SJSA1 (cell line): ENCODE results near the gene SAYSD1. TPM values are rescaled to one million over a fixed set of nuclear protein-coding genes. Genes with fewer than 3 reads are reported as not detected.

ENCODE experiments used
- DNase-seq, 2 experiments: peaks; one replicate each; pipeline ENCODE4 v3.0.0-alpha.2; 2015 to 2020; ENCODE audit warnings: low spot score in 2 of 2, low read depth in 1 of 2
- H3K27ac ChIP-seq: fragments of 250-450 bp; sonication (Bioruptor Pico); 2 replicates; pipeline ENCODE4 v1.5.1; 2020; ENCODE audit warnings: mild to moderate bottlenecking, moderate library complexity
- H3K27me3 ChIP-seq: fragments of 250-450 bp; sonication (Bioruptor Pico); replicated peaks from 2 replicates; pipeline ENCODE4 v1.5.1; 2020; ENCODE audit warnings: mild to moderate bottlenecking, moderate library complexity
- H3K36me3 ChIP-seq: fragments of 250-450 bp; sonication (Bioruptor Pico); 2 replicates; pipeline ENCODE4 v1.5.1; 2020; ENCODE audit warnings: mild to moderate bottlenecking
- H3K4me1 ChIP-seq: fragments of 250-450 bp; sonication (Bioruptor Pico); replicated peaks from 2 replicates; pipeline ENCODE4 v1.6.1; 2021; ENCODE audit warnings: mild to moderate bottlenecking
- H3K4me3 ChIP-seq: fragments of 250-450 bp; sonication (Bioruptor Pico); 2 replicates; pipeline ENCODE4 v1.5.1; 2020; ENCODE audit warnings: mild to moderate bottlenecking
- H3K9me3 ChIP-seq: fragments of 250-450 bp; sonication (Bioruptor Pico); replicated peaks from 2 replicates; pipeline ENCODE4 v1.5.1; 2020; ENCODE audit warnings: mild to moderate bottlenecking
- total RNA-seq: library from RNA; depleted of rRNA; stranded (reverse); fragments of >200 nt; shearing (Covaris generic); gene quantifications from 2 replicates; pipeline ENCODE4 v1.2.3, GENCODE V29; 2014

The SAYSD1 gene
- total RNA-seq, 1 experiment from 2014 or later: 15.8 TPM

- no peak for DNase-seq
- H3K9me3 ChIP-seq: no peaks in the 10 kb centered on the region
- H3K4me1 ChIP-seq: no peaks in the 10 kb centered on the region
- H3K27ac ChIP-seq: no peak overlapping the region
- H3K36me3 ChIP-seq: no peaks in the 10 kb centered on the region
- no peak overlapping the region for H3K4me3 ChIP-seq
- no peaks in the 10 kb centered on the region for H3K27me3 ChIP-seq
Observed at GRCh38 chr6:39100358-39100757, 14.6 kb downstream of the SAYSD1 start.

- no peak for DNase-seq
Observed at GRCh38 chr6:39095578-39095977, 19.4 kb downstream of the SAYSD1 start.

GRCh38 chr6:39093149-39093708 lies 21.8 kb downstream of the SAYSD1 start:
- no peak for DNase-seq
- Histone ChIP-seq H3K36me3 (no peaks in the 10 kb centered on the region), H3K9me3 (no peaks in the 10 kb centered on the region), H3K27ac (no peak overlapping the region), H3K4me3 (no peak overlapping the region), H3K27me3 (peaks cover 16% of the 10 kb centered on the region), H3K4me1 (no peaks in the 10 kb centered on the region)

More at GRCh38 chr6:39095578-39095977, 19.4 kb downstream of the SAYSD1 start:
- Histone ChIP-seq H3K4me3 (no peak overlapping the region), H3K4me1 (no peaks in the 10 kb centered on the region), H3K9me3 (no peaks in the 10 kb centered on the region), H3K36me3 (no peaks in the 10 kb centered on the region), H3K27ac (no peak overlapping the region), H3K27me3 (peaks cover 9% of the 10 kb centered on the region)

- Histone ChIP-seq H3K4me3 (no peak overlapping the region), H3K27ac (no peak overlapping the region), H3K27me3 (peaks cover 22% of the 10 kb centered on the region), H3K9me3 (no peaks in the 10 kb centered on the region), H3K36me3 (no peaks in the 10 kb centered on the region), H3K4me1 (no peaks in the 10 kb centered on the region)
- DNase-seq: no peak
Observed at GRCh38 chr6:39092124-39092523, 22.9 kb downstream of the SAYSD1 start.

- Histone ChIP-seq H3K27me3 (peaks cover 28% of the 10 kb centered on the region), H3K27ac (no peak overlapping the region), H3K4me1 (no peaks in the 10 kb centered on the region), H3K36me3 (no peaks in the 10 kb centered on the region), H3K9me3 (no peaks in the 10 kb centered on the region), H3K4me3 (no peak overlapping the region)
- DNase-seq: no peak
Observed at GRCh38 chr6:39091220-39091619, 23.8 kb downstream of the SAYSD1 start.

DNA sequence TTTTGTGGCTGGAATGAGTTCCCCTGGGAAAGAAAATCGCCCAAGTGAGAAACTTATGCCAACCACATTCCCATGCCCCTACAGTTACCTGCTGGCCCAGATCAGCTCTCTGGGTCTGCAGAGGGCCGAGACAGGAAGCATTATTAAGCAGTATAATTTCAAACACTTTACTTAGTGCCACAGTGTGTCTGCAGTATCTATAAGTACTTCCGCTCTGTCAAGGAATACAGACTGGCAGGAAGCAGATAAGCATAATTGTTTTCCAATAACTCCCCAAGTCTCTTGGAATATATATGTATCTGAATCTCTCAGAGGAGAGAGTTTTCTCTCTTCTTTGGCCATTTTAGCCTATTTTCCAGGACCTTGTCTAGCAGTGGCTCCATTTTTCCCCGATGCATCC lies 24.9 kb downstream of the SAYSD1 start:
- Histone ChIP-seq H3K27ac (no peak overlapping the region), H3K4me1 (no peaks in the 10 kb centered on the region), H3K4me3 (no peak overlapping the region), H3K27me3 (peaks cover 38% of the 10 kb centered on the region), H3K9me3 (no peaks in the 10 kb centered on the region), H3K36me3 (no peaks in the 10 kb centered on the region)
- DNase-seq: no peak

DNA sequence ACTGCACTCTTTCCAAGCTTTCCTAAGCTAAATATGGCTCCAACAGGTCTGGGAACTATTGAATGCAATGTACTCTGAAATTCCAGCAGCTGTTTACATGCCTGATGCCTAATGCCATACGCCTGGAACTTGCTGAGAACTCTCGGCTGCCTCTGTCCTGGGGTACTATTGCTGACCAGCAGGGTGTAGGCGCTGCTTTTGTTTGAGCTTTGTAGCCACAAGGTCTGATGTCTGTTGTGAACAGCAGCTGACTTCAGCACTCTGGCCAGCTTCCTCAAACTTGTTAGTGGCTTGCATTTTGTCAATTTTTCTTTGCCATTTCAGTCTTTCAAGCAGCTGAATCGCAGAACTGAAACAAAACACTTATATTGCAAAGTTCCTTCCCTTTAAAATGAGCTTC lies 26.7 kb downstream of the SAYSD1 start:
- H3K4me3 ChIP-seq: no peak overlapping the region
- no peaks in the 10 kb centered on the region for H3K9me3 ChIP-seq
- no peaks in the 10 kb centered on the region for H3K4me1 ChIP-seq
- DNase-seq: no peak
- no peaks in the 10 kb centered on the region for H3K36me3 ChIP-seq
- H3K27ac ChIP-seq: no peak overlapping the region
- H3K27me3 ChIP-seq: peaks cover 39% of the 10 kb centered on the region

DNA sequence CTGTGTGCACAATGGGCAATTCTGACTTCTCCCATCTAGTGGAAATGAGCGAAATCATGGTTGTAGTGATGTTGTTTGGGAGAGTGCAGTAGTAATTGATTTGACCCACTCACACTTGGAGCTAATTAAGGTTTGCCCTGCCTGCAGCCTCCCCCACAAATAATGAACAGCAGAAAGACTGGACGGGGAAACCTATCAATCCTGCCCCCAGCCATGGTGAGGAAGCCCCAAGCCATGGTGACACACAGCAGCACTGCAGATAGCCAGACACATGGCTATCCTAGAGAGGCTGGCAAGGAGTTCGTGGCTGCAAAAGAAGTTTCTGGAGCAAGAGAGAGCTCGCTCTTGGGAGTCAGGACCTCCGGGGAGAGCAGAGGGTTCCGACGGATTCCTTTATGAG lies 27.8 kb downstream of the SAYSD1 start:
- DNase-seq: no peak
- H3K36me3 ChIP-seq: no peaks in the 10 kb centered on the region
- H3K4me1 ChIP-seq: no peaks in the 10 kb centered on the region
- no peak overlapping the region for H3K27ac ChIP-seq
- peaks cover 43% of the 10 kb centered on the region for H3K27me3 ChIP-seq
- H3K4me3 ChIP-seq: no peak overlapping the region
- no peaks in the 10 kb centered on the region for H3K9me3 ChIP-seq

GRCh38 chr6:39086711-39087110 lies 28.3 kb downstream of the SAYSD1 start:
- no peaks in the 10 kb centered on the region for H3K4me1 ChIP-seq
- H3K27me3 ChIP-seq: peaks cover 43% of the 10 kb centered on the region
- no peaks in the 10 kb centered on the region for H3K36me3 ChIP-seq
- H3K4me3 ChIP-seq: no peak overlapping the region
- no peaks in the 10 kb centered on the region for H3K9me3 ChIP-seq
- DNase-seq: no peak
- H3K27ac ChIP-seq: no peak overlapping the region

DNA sequence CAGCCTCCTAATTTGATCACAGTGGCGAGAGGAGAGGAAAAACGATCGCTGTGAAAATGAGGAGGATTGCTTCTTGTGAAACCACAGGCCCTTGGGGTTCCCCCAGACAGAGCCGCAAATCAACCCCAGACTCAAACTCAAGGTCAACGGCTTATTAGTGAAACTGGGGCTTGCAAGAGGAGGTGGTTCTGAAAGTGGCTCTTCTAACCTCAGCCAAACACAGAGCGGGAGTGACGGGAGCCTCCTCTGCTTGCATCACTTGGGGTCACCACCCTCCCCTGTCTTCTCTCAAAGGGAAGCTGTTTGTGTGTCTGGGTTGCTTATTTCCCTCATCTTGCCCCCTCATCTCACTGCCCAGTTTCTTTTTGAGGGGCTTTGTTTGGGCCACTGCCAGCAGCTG lies 28.7 kb downstream of the SAYSD1 start:
- H3K4me3 ChIP-seq: no peak overlapping the region
- no peaks in the 10 kb centered on the region for H3K9me3 ChIP-seq
- DNase-seq: no peak
- no peaks in the 10 kb centered on the region for H3K36me3 ChIP-seq
- peaks cover 40% of the 10 kb centered on the region for H3K27me3 ChIP-seq
- no peaks in the 10 kb centered on the region for H3K4me1 ChIP-seq
- no peak overlapping the region for H3K27ac ChIP-seq

DNA sequence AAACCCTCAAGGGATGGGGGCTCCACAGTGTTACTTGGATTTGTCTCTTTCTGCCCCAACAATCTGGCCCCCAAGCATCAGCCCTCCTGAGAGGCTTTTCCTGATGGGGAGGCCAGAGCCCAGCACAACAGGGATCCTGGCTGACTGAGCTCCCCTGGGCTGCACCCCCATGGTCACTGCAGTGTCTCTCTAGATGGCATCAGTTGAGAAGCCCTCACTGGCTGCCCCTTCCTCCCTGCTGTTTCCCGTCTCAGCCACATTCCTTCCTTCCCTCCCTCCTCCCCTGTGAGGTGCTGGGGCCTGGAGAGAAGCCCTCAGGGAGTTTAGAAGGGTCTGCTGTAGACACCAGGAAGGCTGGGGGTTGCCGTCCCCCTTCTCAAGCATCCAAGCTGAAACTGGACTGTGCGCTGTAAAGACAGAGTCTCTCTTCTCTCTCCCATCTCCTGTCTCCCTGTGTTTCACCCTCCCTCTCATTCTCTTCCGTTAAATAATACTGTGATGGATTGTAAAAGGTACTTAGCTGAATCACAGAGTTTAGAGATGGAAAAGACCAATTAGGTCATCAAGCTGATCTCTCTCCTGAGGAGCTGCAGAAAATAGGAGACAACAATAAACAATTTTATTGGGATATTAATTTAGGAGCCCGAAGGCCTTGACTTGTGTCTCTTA lies 29.7 kb downstream of the SAYSD1 start:
- H3K9me3 ChIP-seq: no peaks in the 10 kb centered on the region
- H3K27ac ChIP-seq: no peak overlapping the region
- H3K27me3 ChIP-seq: peaks cover 34% of the 10 kb centered on the region
- DNase-seq: no peak
- H3K4me1 ChIP-seq: no peaks in the 10 kb centered on the region
- H3K4me3 ChIP-seq: no peak overlapping the region
- H3K36me3 ChIP-seq: no peaks in the 10 kb centered on the region

- Histone ChIP-seq H3K4me3 (no peak overlapping the region), H3K9me3 (no peaks in the 10 kb centered on the region), H3K36me3 (no peaks in the 10 kb centered on the region), H3K27me3 (peaks cover 31% of the 10 kb centered on the region), H3K27ac (no peak overlapping the region), H3K4me1 (no peaks in the 10 kb centered on the region)
- DNase-seq: no peak
Observed at GRCh38 chr6:39084506-39084905, 30.5 kb downstream of the SAYSD1 start.

DNA sequence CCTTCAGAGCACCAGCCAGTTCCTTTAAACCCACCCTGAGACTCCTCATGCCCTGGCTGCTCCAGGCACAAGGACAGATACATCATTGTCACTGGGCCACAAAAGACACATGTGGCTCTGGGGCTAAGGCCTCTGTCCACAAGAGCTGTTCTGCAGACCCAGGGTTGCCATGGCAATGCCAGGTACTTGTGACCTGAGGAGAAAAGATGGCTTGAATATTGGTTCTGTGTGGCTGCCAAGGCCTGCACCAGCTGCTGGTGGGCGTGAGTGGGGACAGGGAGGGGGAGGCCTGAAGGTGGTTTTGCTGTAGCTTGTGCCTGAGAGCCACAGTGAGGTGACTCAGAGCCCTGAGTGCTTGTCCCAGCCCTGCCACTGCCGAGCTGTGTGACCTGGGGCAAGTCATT lies 31.8 kb downstream of the SAYSD1 start:
- no peaks in the 10 kb centered on the region for H3K4me1 ChIP-seq
- H3K27me3 ChIP-seq: peaks cover 27% of the 10 kb centered on the region
- no peak overlapping the region for H3K4me3 ChIP-seq
- H3K27ac ChIP-seq: no peak overlapping the region
- no peaks in the 10 kb centered on the region for H3K9me3 ChIP-seq
- no peaks in the 10 kb centered on the region for H3K36me3 ChIP-seq
- no peak for DNase-seq

DNA sequence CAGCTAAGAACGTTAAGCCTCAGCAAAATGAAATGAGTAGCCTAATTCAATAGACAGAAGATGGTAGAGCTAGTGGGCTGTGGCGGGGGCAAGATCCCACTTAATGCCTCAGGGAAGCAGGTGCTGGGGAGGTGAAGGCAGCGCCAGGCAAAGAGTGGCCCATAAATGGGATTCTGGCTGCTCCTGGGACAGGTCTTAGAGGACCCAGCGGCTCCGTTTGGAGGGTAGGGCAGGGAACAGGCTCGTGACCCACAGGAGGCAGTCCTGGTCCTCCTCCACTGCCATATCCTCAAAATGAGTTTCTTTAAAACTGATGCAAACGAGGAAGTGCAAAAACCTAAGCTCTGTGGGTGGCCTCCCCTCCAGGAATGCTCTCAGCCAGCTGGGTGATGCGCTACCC lies 32.7 kb downstream of the SAYSD1 start:
- Histone ChIP-seq H3K27ac (no peak overlapping the region), H3K36me3 (no peaks in the 10 kb centered on the region), H3K27me3 (peaks cover 23% of the 10 kb centered on the region), H3K4me3 (no peak overlapping the region), H3K9me3 (no peaks in the 10 kb centered on the region), H3K4me1 (no peaks in the 10 kb centered on the region)
- DNase-seq: no peak
